ENCODE results near the gene LRP8.

GRCh38 chr1:53259932-53260331, 67.9 kb downstream of the LRP8 start:
- TF ChIP-seq CTCF (IDR thresholded peaks at IDR 0.05 in 8 of 11, conservative IDR thresholded peaks at IDR 0.05 in 3 of 11) (no peak), POLR2A (IDR thresholded peaks at IDR 0.05) (no peak), POLR2AphosphoS5 (IDR thresholded peaks at IDR 0.05) (no peak)

Measured in spleen (tissue), 7 donors.